Measurements from ENCODE around the gene RNU7-1.

Gene RNU7-1

DNA sequence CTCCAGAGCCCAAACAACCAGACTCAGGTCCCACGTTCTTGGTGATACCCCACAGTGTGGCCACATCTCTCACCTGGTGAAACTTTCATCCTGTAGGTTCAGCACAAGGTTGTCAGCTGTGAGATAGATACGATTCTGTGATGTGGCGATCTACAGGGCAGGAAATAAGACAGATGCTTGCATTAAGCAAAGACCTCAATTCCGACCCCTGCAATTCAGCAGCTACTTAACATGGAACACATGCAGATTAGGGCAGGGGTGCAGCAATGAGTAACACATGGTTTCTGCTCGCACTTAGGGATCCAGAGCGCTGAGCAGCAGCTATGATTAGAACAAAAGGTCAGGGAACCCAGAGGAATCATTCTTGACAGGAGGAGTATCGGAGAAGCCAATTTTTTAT, 22.7 kb downstream of the RNU7-1 start:
- DNase-seq = no peak

DNA sequence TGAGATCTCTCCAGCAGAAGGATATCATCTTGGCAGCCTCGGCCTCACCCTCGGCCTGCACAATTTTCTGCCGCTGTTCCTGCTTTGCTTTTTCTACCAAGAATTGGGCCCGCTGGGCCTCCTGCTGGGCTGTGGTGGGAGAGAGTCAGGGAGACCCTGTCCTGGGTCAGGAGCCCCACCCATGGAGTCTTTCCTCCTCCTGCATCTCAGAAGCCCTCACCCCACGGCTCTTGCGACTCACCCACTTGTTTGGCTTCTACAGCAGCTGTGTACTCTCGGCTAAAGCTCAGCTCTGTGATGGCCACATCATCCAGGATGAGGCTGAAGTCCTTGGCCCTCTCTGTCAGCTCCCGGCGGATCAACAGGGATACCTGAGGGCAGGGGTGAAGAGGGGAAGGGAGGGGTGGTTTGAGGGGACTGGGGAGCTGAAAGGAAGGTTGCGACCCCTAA, 24.1 kb downstream of the RNU7-1 start:
- DNase-seq = no peak

DNA sequence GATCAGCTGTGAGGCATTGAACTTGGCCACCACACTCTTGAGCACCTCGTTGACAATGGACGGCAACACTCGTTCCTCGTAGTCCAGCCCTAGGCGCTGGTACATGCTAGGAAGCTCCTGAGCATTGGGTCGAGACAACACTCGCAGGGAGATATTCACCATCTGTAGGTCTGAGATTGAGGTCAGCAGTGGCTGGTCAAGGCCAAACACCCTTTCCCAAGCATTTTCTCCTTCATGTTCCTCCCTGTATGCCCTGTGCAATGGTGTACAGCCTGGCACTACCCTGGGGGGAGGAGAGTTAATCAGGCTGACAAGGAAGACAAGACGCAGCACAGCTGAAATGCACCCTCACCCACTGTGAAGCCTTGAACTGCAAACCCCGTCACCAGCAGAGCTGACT, 24.8 kb downstream of the RNU7-1 start:
- DNase-seq = no peak

DNA sequence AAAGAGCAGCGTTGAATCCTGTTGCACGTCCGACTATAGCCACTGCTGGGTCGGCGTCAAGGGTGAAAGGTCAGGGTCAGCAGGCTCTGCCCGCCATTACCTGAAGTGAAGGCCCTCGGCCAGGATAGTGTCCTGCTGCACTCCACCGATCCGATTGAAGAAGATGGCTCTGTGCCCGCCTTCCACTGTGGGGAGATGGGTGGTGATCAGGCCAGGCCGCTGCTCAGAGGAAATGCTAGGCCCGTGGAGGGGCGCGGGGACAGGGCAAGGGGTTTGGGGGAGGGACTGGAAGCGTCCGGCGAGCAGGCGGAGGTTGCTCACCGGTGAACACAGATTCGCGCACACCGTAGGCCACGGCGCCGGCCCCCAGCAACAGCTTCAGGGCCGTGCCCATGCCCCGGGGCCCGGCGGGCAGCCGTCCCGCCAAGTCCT, 26.5 kb downstream of the RNU7-1 start:
- no peak for DNase-seq

DNA sequence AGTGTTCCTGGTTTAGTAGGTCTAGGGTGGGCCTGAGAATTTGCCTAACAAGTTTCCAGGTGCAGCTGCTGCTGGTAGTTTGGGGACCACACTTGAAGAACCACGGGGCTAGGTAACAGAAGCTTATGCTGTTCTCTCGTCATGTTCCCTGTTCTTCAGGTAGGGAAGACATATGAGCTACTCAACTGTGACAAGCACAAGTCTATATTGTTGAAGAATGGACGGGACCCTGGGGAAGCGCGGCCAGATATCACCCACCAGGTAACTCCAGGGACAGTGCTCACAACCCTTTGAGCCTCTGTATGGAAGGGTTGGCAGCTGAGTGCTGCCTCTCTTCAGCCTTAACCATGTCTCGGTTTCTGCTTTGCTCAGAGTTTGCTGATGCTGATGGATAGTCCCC, 30.6 kb downstream of the RNU7-1 start:
- DNase-seq = no peak

DNA sequence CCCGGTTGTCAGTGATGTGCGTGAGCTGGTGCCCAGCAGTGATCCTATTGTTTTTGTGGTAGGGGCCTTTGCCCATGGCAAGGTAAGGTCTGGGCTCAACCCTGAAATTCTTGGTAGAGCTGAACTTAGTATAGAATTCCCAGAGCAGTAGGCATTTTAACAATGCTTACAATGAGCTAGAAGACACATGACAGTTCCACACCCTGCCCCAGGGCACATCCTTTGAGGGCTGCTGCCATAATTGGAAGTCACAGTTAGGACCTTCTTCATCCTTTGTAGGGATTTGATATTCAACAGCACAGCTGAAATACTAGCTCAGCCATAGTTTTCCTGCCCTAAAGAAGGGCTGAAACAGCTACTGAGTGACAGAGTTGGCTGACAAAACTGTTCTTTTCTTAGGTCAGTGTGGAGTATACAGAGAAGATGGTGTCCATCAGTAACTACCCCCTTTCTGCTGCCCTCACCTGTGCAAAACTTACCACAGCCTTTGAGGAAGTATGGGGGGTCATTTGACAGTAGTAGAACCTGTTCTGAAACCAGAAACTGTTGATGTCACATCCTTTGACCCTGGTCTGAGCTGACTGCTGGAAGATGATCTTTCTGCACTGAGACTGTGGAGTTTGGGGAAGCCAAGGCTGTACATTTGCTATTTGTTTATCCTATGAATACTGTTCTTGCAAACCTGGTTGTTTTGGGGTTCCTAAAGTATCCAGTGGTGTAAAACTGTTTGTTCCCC, 31.8 kb downstream of the RNU7-1 start:
- no peak for DNase-seq

DNA sequence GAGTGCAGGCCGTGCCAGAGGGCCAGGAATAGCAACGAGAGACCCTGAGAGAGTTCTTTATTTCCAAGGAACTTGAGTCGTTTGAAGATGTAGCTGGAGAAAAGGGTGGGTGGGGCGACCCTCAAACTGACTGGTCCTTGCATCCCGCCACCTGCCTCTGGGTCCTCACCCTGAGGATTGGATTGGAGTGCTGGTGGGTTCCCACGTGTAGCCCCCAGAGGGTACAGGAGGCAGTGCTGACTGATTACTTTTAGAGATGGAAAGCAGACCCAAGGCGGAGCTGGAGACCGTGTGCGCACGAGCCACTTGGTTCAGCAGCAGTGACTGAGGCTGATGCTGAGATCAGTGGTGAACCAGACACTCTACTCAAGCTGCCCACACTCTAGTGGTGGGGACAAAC, 34.0 kb downstream of the RNU7-1 start:
- no peak for DNase-seq

DNA sequence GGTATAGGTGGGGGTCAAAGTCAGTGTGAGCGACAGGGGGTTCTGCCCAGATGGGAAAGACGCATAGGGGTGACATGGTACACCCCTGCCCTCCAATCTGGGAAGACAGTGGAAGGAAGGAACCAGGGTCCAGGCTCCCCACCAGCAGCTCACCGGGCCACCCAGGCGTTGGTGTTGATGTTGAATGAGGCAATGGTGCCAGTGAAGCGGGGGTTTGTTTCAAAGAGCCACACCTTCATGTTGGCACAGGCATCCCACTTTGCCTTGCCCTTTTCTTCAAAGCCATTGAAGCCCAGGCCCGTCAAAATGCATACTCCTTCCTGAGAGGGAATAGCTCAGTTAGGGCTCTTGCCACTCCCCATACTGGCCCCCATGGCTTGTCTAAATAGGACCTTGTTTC, 34.6 kb downstream of the RNU7-1 start:
- no peak for DNase-seq

DNA sequence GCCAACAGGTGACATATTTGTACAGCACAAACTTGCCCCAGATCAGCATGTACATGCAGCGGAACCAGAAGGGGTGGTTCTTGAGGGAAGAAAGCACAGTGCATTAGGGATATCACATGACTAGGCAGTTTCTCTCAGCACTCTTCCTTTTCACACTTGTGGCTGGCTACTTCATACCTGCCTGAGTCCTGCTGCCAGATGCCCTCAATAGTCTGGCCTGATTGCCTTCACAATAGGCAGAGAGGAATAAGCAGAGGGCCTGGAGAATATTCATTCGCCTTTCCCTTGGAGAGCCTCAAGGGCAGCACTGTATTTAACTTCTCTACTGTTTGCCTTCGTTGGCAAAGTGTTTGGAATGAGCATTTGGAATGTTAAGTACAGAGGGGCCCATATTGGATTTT, 35.0 kb downstream of the RNU7-1 start:
- DNase-seq = no peak

DNA sequence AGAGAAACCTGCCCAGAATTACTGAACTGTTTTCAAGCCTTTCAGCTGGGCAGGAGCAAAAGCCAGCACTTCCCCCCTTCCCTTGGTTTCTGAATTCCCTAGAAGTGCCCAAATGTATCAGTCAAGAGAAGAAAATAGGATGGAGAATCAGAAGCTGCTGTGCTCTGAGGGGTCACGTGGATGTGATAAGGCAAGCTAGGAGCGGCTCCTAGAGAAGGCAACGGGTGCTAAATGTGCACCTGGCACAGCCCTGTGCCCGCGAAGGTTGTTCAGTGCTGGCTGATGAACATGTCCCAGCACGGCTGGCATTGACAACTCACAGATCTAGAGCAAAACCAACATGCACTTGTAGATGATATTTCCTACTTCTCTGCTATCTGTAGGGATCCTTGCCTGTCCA, 35.4 kb downstream of the RNU7-1 start:
- DNase-seq = no peak

DNA sequence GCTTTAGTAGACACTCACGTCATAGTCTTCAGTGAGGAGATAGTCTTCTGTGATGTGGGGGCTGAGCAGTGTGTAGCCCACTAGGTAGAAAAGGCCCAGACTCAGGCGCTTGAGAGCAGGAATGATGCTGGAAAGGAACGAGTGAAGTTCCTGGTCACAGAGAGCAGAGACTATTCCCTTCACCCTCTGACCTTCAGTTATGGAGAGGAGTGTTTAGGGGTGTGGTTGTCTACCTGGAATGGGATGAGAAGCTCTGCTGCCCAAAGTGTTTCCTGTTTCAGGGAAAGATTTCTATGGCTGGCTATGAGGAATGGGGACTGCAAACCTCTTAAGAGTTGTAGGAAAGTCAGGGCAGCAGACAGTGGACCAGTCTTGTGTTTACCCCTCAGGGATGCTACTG, 35.8 kb downstream of the RNU7-1 start:
- DNase-seq = no peak

DNA sequence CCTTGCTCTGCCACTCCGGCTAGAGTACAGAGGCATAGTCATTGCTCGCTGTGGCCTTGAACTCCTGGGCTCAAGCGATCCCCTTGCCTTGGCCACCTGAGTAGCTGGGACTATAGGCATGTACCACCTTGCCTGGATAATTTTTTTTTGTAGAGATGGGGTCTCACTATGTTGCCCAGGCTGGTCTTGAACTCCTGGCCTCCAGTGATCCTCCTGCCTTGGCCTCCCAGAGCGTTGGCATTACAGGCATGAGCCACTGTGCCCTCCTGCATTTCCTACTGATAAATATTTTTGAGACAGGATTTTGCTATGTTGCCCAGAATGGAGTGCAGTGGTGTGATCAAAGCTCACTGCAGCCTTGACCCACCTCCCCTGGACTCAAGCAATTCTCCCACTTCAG, 36.5 kb downstream of the RNU7-1 start:
- DNase-seq = no peak

DNA sequence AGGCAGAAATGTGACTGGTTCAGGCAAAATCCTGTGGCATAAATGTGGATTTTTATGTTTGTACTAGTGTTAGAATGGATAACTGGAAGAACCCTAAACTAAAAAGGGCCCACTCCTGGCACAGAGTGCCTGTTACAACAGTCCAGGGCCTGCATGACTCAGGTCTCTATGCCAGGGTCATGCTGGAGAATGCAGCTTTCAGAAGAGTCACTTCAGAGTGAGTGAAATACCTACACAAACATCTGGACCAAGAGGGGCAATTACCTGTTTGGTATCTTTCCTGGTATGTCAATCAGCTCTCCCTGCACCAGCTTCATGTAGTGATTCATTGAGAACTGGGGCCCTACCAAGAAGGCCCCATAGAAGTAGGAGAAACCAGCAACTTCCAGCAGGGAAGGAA, 37.1 kb downstream of the RNU7-1 start:
- DNase-seq = no peak

DNA sequence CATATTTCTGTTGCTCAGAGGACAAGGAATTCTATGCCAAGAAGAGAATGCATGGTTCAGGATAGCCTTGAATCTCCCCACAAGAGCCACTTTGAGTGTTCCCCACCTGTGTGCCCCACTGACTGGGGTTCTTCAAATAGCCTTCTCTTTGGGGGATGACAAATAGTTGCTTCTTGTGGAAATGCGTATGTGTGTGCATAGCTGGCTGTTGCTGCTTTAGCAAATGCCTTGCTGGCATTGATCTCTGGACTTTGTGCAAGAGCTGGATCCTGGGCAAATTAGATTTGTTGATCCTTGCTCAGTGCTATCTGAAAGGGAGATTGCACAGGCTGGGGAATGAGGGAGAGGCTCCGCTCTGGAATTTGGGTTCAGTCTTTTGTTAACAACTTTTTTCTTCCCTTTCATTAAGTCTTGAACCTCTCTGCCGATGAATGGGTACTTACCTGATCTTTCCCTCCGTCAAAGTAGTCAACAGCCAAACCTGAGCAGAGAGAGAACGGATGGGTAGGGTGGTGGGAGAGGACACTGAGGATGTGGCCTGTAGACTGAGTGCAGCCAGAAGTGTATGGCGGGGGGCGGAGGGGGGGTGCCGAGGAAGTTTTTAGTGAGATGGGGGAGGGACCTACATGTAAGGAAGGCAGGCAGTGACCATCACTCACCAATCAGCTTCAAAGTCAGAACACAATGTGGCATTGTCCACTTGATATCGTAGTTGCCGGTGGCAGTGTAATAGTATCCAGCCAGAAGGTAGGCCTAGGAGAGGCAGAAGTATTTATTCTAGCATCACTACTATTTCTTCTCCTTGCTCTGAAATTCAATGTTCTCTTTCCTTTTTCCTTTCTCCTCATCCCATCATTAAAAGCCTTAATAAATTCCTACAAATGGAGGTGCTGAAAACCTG, 37.8 kb downstream of the RNU7-1 start:
- no peak for DNase-seq

DNA sequence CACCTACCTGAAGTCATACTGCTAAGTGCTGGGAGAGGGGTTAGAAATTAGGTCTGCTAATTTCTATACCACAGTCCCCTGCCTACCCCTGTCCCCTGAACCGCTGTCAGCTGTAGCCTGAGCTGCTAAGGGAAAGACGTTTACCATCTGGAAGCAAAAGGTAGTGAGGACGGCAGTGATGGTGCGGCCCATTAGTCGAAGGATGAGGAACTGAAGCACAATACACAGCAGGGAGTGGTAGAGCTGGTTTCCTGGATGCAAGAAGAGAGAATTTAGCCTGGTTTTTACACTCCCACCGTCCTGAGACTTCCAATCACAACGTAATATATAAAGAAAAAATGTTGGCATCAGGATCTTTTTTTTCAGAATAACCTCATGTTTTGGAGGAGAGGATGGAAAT, 38.9 kb downstream of the RNU7-1 start:
- DNase-seq = no peak

DNA sequence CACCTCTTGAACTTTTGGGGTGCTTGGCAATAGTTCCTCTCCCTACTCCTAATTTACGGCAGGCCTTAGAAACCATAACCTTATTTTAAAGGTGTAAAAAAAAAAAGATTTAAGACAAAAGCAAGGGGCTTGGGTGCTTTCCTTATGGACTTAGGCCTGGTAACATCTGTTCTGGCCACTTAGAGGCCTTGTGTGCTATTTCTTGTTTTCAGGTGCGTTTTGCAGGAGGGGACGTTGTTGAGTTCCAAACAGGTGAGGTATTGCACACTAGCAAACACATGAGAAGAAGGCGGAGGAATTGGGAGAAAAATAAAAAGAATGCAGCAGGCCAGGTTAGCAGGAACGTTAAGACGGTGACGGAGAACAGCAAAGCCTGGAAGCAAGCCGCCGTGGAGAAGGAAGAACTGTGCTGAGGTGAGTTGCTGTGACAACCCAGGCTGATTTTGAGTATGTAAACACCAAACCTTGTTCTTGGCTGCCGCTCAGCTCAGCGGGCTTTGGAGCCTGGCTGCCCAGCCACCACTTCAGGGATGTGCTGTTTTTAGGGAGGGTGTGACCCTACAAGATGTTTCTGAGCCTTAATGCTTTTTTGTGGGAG, 44.4 kb downstream of the RNU7-1 start:
- no peak for DNase-seq

All from effector CD4-positive, alpha-beta T cell (primary cell).